ENCODE results near the gene IL22RA2. TPM values are rescaled to one million over a fixed set of nuclear protein-coding genes. Genes with fewer than 3 reads are reported as not detected.

Gene IL22RA2
- total RNA-seq, 1 experiment from 2014 or later, result not detected

DNA sequence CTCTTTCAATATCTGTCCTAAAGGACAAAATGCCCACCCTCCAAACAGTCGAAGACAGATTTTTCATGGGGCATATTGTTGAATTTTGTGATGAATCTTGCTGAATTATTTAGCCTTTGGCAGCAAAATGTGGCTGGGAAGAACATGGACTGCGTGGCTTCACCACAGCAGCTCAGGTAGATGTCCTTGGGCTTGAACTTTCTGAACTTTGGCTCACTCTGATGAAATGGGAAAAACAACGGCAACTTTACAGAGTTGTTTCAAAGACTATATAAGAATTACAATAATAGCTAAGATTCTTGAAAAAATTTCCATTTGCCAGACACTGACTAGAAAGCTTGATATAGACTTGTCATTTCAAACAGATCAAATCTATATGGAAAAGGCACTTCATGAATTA is 75.9 kb downstream of the IL22RA2 start (continued):
- TF ChIP-seq E2F4 (CRISPR knock-in tag; IDR thresholded peaks at IDR 0.05; ENCODE audit: borderline replicate concordance, low read depth), result no peak
- TF ChIP-seq CREB1 (CRISPR knock-in tag; IDR thresholded peaks at IDR 0.05), result no peak
- TF ChIP-seq, protein P1, sequence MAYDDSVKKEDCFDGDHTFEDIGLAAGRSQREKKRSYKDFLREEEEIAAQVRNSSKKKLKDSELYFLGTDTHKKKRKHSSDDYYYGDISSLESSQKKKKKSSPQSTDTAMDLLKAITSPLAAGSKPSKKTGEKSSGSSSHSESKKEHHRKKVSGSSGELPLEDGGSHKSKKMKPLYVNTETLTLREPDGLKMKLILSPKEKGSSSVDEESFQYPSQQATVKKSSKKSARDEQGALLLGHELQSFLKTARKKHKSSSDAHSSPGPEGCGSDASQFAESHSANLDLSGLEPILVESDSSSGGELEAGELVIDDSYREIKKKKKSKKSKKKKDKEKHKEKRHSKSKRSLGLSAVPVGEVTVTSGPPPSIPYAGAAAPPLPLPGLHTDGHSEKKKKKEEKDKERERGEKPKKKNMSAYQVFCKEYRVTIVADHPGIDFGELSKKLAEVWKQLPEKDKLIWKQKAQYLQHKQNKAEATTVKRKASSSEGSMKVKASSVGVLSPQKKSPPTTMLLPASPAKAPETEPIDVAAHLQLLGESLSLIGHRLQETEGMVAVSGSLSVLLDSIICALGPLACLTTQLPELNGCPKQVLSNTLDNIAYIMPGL (CRISPR knock-in tag; IDR thresholded peaks at IDR 0.05), result no peak
- TF ChIP-seq NR1H2 (CRISPR knock-in tag; IDR thresholded peaks at IDR 0.05), result no peak

DNA sequence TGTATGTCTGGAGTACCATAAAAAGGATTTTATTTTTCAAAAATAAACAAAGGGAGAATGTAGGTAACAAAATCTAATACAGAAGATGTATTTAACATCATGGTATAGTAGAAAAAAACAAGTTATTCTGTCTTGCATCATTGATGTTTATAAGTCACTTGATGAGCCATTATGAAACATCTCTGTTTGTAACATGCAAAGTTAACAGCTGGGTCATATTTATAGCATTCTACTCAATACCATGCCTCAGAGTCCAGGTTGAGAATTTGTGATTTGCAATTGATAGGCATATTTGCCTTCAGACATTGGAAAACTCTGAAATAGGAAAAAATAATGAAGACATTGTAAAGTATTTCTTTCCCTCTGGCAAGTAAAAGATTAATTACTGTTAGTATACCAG is 76.4 kb downstream of the IL22RA2 start:
- ATAC-seq, result no peak
- H3K27me3 Mint-ChIP-seq (ENCODE audit: low read depth), result no peaks in the 10 kb centered on the region

GRCh38 chr6:137095651-137096238 is 77.7 kb downstream of the IL22RA2 start:
- ChIA-PET POLR2A (no interaction called here), CTCF (interaction anchor here (0.5 to 2.1 kb wide), 4 partner anchors 12 to 546 kb away, joined by 4 to 29 read pairs (median 6); no protein-coding TSS in a partner anchor)
- TF ChIP-seq GABPB1 (CRISPR knock-in tag; IDR thresholded peaks at IDR 0.05) (no peak), NR3C1 (CRISPR knock-in tag; conservative IDR thresholded peaks at IDR 0.05; ENCODE audit: low read depth) (no peak), TP53 (CRISPR knock-in tag; IDR thresholded peaks at IDR 0.05) (no peak)
- no peak for ATAC-seq
- H3K9me3 Mint-ChIP-seq, result 0 out of 2 replicates have a peak, but pooled peaks cover 3% of the 10 kb centered on the region
- H3K27me3 Mint-ChIP-seq (ENCODE audit: low read depth), result no peaks in the 10 kb centered on the region; the same call in 1 of the 2 replicates
- H3K4me3 Mint-ChIP-seq, result no peak overlapping the region
- H3K36me3 Mint-ChIP-seq, result no peaks in the 10 kb centered on the region
- no peak overlapping the region for H3K27ac Mint-ChIP-seq
- H3K4me1 Mint-ChIP-seq, result peaks cover 17% of the 10 kb centered on the region
- DNase-seq (ENCODE audit: low spot score), result no peak

More for the DNA sequence above, 76.4 kb downstream of the IL22RA2 start:
- TF ChIP-seq, protein P2, sequence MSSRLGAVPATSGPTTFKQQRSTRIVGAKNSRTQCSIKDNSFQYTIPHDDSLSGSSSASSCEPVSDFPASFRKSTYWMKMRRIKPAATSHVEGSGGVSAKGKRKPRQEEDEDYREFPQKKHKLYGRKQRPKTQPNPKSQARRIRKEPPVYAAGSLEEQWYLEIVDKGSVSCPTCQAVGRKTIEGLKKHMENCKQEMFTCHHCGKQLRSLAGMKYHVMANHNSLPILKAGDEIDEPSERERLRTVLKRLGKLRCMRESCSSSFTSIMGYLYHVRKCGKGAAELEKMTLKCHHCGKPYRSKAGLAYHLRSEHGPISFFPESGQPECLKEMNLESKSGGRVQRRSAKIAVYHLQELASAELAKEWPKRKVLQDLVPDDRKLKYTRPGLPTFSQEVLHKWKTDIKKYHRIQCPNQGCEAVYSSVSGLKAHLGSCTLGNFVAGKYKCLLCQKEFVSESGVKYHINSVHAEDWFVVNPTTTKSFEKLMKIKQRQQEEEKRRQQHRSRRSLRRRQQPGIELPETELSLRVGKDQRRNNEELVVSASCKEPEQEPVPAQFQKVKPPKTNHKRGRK (CRISPR knock-in tag; IDR thresholded peaks at IDR 0.05; ENCODE audit: borderline replicate concordance), result no peak
- TF ChIP-seq TEAD4 (CRISPR knock-in tag; IDR thresholded peaks at IDR 0.05) (no peak), TEAD1 (CRISPR knock-in tag; IDR thresholded peaks at IDR 0.05) (no peak), ATF1 (CRISPR knock-in tag; IDR thresholded peaks at IDR 0.05) (no peak), SMAD3 (CRISPR knock-in tag; IDR thresholded peaks at IDR 0.05; ENCODE audit: borderline replicate concordance) (no peak), NFATC4 (CRISPR knock-in tag; IDR thresholded peaks at IDR 0.05) (no peak), KAT7 (CRISPR knock-in tag; IDR thresholded peaks at IDR 0.05; ENCODE audit: borderline replicate concordance) (no peak), ZNF219 (CRISPR knock-in tag; IDR thresholded peaks at IDR 0.05; ENCODE audit: borderline replicate concordance) (no peak), SMAD4 (CRISPR knock-in tag; IDR thresholded peaks at IDR 0.05) (no peak), FOXK1 (CRISPR knock-in tag; IDR thresholded peaks at IDR 0.05) (no peak)
- H3K27ac Mint-ChIP-seq, result no peak overlapping the region
- ChIA-PET CTCF (interaction anchor here (1.1 to 2.3 kb wide), 2 partner anchors 217 to 493 kb away, joined by 3 to 6 read pairs; no protein-coding TSS in a partner anchor), POLR2A (no interaction called here)
- no peak overlapping the region for H3K4me3 Mint-ChIP-seq
- H3K36me3 Mint-ChIP-seq, result no peaks in the 10 kb centered on the region
- peaks cover 24% of the 10 kb centered on the region for H3K4me1 Mint-ChIP-seq
- DNase-seq (ENCODE audit: low spot score), result no peak
- peaks cover 8% of the 10 kb centered on the region for H3K9me3 Mint-ChIP-seq

GRCh38 chr6:137095093-137095492 is 78.4 kb downstream of the IL22RA2 start:
- CTCF ChIA-PET, result interaction anchor here (0.8 to 2.1 kb wide), 4 partner anchors 11 to 547 kb away, joined by 4 to 29 read pairs (median 6); no protein-coding TSS in a partner anchor
- no peaks in the 10 kb centered on the region; the same call in 1 of the 2 replicates for H3K27me3 Mint-ChIP-seq (ENCODE audit: low read depth)
- H3K9me3 Mint-ChIP-seq, result peaks cover 8% of the 10 kb centered on the region
- ATAC-seq (no peak), DNase-seq (ENCODE audit: low spot score) (peak; percentile 14)
- H3K4me3 Mint-ChIP-seq, result no peak overlapping the region
- POLR2A ChIA-PET, result no interaction called here
- no peak overlapping the region for H3K27ac Mint-ChIP-seq
- no peaks in the 10 kb centered on the region for H3K36me3 Mint-ChIP-seq
- peaks cover 17% of the 10 kb centered on the region for H3K4me1 Mint-ChIP-seq
- TF ChIP-seq, protein P3, sequence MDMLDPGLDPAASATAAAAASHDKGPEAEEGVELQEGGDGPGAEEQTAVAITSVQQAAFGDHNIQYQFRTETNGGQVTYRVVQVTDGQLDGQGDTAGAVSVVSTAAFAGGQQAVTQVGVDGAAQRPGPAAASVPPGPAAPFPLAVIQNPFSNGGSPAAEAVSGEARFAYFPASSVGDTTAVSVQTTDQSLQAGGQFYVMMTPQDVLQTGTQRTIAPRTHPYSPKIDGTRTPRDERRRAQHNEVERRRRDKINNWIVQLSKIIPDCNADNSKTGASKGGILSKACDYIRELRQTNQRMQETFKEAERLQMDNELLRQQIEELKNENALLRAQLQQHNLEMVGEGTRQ (CRISPR knock-in tag; IDR thresholded peaks at IDR 0.05), result peak; percentile 69
- TF ChIP-seq ZNF396 (CRISPR knock-in tag; IDR thresholded peaks at IDR 0.05; ENCODE audit: borderline replicate concordance), result no peak

Data from WTC11 (cell line).